Measurements from ENCODE around the gene TNFAIP2.

TNFAIP2 gene

DNA sequence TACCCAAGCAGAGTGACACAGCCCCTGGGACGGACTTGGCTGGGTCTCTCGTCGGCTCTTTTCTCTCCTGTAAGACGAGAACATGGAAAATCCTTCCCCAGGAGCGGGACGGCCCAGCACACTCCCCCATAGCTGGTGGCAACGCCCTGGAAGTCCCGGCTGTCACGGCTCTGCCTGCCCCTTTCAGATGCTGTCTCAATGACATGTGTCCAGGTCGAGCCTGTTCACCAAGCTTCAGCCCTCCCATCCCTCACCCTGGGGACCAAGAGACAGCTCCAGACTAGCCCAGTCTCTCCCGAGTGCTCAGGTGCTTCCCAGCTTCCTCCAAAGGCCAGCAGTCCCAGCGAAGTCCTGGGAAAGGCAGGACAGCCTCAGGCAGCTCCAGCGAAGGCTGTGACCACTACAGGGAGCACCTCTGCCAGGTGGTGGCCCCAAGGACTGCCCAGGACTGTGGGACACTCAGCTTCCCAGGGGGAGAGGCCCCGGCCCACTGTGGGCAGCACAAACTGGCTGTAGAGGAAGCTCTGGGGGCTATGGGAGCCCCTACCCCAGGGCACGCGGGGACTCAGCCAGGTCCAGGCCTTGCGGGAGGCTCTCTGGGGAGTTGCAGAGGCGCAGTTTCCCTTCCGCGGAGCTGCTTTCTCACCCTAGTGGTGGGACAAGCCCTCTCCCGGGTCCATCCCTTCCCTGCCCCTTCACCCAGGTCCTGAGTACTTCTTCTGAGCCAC lies 33.6 kb downstream of the TNFAIP2 start:
- DNase-seq (ENCODE audit: low read depth): no peak
- no peak for TF ChIP-seq CTCF (IDR thresholded peaks at IDR 0.05; ENCODE audit: control insufficient read depth, extremely low read depth, insufficient read depth)
- H3K4me3 ChIP-seq (ENCODE audit: low read depth, low read length): no peak overlapping the region

GRCh38 chr14:103157969-103158368 lies 34.7 kb downstream of the TNFAIP2 start:
- DNase-seq (ENCODE audit: low read depth): no peak
- TF ChIP-seq CTCF (IDR thresholded peaks at IDR 0.05; ENCODE audit: control insufficient read depth, extremely low read depth, insufficient read depth): no peak
- H3K4me3 ChIP-seq (ENCODE audit: low read depth, low read length): no peak overlapping the region

GRCh38 chr14:103158688-103159087 lies 35.4 kb downstream of the TNFAIP2 start:
- H3K4me3 ChIP-seq (ENCODE audit: low read depth, low read length): no peak overlapping the region
- no peak for TF ChIP-seq CTCF (IDR thresholded peaks at IDR 0.05; ENCODE audit: control insufficient read depth, extremely low read depth, insufficient read depth)
- no peak for DNase-seq (ENCODE audit: low read depth)

DNA sequence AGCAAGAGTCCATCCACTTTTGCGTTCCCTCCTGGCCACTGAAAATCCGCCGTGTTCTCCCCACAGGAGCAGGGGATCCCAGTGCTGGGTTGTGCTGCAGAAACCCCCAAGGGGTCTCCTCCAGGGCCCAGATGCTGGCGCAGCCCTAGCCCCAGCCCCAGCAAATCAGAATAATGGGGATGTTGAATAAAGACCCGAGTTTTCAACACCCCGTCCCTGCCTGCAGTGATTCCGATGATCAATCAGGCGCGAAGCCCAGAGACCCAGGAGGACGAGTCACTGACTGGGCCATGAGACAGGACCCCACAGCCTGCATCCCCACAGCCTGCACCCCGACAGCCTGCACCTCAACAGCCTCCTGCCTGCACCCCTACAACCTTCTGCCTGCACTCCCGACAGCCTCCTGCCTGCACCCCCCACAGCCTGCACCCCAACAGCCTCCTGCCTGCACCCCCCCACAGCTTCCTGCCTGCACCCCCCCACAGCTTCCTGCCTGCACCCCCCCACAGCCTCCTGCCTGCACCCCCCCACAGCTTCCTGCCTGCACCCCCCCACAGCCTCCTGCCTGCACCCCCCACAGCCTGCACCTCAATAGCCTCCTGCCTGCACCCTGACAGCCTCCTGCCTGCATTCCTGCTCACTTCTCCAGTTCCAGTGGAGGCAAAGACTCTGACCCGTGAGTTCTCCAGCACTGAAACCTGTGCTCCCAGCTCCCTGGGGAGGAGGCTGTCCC lies 37.2 kb downstream of the TNFAIP2 start:
- DNase-seq (ENCODE audit: low read depth): no peak
- no peak for TF ChIP-seq CTCF (IDR thresholded peaks at IDR 0.05; ENCODE audit: control insufficient read depth, extremely low read depth, insufficient read depth)
- H3K4me3 ChIP-seq (ENCODE audit: low read depth, low read length): no peak overlapping the region

DNA sequence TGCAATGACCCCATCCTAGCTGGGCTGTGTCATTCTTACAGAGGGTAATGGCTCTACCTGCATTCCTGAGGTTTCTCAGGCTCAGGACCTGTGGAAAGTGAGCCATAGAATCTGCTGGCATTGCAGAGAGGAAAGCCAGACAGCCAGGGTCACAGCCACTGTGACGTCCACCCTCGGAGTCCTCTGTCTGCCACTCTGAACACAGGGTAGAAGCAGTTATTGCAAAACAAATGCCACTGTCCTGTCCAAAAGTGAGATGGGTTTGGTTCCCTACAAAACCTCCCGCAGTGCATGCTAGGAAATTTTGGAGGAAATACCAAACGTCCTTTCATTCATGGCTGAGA lies 37.8 kb downstream of the TNFAIP2 start:
- no peak overlapping the region for H3K4me3 ChIP-seq (ENCODE audit: low read depth, low read length)
- TF ChIP-seq CTCF (IDR thresholded peaks at IDR 0.05; ENCODE audit: control insufficient read depth, extremely low read depth, insufficient read depth): no peak
- DNase-seq (ENCODE audit: low read depth): no peak

GRCh38 chr14:103163199-103163598 lies 39.9 kb downstream of the TNFAIP2 start:
- H3K4me3 ChIP-seq (ENCODE audit: low read depth, low read length): no peak overlapping the region
- TF ChIP-seq CTCF (IDR thresholded peaks at IDR 0.05; ENCODE audit: control insufficient read depth, extremely low read depth, insufficient read depth): no peak
- DNase-seq (ENCODE audit: low read depth): no peak
